RPMI8226 (cell line): ENCODE results near the gene TP53BP2.
"Not testable (repeated sequence)": the region's sequence is repeated elsewhere in the genome, so short reads cannot be mapped to it uniquely, and the experiment has no call there.

Experiments
- DNase-seq: peaks from one replicate; pipeline ENCODE4 v3.0.0-alpha.2; 2015

The TP53BP2 gene, protein sequence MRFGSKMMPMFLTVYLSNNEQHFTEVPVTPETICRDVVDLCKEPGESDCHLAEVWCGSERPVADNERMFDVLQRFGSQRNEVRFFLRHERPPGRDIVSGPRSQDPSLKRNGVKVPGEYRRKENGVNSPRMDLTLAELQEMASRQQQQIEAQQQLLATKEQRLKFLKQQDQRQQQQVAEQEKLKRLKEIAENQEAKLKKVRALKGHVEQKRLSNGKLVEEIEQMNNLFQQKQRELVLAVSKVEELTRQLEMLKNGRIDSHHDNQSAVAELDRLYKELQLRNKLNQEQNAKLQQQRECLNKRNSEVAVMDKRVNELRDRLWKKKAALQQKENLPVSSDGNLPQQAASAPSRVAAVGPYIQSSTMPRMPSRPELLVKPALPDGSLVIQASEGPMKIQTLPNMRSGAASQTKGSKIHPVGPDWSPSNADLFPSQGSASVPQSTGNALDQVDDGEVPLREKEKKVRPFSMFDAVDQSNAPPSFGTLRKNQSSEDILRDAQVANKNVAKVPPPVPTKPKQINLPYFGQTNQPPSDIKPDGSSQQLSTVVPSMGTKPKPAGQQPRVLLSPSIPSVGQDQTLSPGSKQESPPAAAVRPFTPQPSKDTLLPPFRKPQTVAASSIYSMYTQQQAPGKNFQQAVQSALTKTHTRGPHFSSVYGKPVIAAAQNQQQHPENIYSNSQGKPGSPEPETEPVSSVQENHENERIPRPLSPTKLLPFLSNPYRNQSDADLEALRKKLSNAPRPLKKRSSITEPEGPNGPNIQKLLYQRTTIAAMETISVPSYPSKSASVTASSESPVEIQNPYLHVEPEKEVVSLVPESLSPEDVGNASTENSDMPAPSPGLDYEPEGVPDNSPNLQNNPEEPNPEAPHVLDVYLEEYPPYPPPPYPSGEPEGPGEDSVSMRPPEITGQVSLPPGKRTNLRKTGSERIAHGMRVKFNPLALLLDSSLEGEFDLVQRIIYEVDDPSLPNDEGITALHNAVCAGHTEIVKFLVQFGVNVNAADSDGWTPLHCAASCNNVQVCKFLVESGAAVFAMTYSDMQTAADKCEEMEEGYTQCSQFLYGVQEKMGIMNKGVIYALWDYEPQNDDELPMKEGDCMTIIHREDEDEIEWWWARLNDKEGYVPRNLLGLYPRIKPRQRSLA

DNA sequence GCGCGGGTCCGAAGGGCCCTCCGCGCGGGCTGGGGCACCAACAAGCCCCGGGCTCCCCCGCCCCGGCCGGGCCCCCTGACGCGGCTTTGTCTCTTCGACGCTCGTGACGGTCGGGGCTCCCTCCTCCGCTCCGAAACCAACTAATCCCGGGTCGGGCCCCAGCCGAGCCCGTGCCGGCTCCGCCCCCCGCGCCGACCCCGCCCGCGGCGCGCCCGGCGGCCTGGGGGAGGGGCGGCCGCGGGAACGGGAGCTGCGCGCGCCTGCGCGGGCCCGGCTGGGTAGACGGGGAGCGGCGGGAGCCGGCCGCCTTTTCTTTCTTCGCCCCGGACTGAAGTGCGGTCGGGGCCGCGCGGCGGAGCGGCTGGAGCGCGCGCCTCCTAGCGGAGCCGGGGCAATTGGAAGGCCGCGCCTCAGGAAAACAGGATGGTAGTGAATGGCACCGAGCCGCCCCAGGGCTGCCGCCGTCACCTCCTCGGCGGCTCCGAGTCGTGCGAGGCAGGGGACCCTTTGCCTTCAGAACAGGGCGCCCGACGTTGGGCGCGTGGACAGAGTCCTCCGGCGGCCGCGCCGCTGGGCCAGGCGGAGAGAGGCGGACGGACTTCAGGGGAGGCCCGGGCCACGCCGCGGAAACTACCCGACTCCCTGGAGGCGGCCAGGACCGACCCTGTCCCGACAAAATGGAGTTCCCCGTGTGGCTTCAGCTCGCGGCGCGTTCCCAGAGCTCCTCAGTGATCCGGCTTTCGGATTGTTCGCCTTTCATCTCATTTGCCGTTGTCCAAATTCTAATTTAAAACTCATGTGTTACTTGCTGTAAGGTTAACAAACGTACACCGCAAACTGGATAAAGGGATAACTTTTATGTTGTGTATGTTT lies at the start of gene TP53BP2:
TSS of gene TP53BP2 (minus strand) at position 138 of the 873 bp plus-strand sequence. CDS start 267 bp downstream, outside the sequence.
- peak; percentile 83 for DNase-seq

DNA sequence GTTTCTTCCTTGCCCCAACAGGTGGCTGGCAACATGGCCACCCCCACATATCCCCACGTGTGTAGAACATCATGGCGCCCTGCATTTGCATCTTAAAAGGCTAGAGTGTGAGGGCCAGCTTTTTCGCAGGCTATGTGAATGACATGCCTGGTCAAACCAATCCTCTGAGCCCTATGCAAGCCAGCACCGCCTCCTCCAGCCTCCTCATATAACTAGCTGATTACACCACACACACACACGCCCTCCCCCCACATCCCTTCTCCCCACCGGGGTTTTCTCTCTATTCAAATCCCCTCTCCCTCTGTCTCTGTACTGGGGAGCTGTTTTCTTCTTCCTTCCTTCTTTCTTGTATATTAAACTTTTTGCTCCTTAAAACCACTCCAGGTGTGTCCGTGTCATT lies 44.7 kb upstream of the TP53BP2 start:
- DNase-seq: not testable (repeated sequence)

DNA sequence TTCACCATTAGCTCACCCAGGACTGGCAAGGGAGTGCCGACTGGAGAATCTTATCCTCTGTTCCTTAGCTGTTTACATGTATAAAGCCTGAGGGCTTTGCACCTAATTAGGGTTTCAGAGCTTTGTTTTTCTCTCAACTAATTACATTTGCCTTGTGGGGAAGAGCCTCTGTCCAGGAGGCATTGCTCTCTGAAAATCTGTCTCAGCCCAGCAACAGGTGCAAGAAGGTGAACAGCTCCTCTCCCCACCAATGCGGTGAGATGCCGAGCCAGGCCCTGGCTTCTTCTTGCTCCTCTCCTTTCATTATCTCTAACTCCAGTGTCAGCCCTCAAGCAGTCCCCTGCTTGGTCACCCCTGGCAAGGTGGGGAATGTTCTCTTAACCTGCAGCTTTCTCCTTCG lies 43.6 kb upstream of the TP53BP2 start:
- not testable (repeated sequence) for DNase-seq

DNA sequence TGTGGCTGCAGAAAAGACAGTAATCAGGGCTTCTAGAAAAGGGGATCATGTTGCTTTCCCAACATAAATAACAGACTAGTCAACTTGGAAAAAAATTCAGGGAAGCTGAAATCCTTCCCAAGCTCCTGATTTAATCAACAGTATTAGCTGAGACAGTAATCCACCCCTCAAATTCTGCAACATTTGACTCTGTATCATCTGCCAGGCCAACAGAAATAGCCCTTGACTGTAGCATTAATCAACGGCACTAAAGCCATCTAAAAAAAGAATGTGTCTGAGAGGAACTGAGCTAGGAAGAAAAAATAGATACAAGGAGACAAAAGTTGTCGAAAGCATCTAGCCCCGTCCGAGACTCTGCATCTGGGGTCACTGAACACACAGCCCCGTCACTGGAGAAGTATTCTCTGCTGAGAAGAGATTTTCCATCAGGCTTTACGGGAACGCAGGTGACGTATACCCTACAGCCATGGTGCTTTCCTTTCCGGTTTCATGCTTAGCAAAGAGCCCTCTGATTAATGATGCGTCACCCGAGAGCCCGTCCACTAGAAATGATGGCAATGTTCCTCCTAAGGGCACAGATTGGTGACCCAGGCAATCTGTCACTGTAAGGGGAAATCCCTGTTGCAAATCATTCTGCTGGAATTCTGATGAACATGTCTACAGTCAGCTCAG lies 42.1 kb upstream of the TP53BP2 start:
- no peak for DNase-seq

DNA sequence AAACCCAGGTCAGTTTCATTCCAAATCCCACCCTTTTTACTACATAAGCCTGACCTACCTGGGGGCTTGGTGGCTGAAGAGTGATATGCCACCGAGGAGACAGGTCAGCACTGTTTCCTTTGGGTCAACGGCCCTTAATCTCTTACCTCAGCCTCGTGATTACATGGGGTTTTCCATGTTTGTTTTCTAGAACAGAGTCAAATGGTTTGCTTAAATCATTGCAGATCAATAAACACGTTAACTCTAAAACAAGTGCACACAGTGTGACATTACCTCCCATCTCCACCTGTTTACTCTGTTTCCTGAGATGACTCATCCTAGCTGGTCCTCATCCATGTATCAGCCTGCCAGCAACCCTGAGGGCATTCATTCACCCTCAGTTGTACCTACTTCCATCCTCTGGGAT lies 40.8 kb upstream of the TP53BP2 start:
- no peak for DNase-seq

DNA sequence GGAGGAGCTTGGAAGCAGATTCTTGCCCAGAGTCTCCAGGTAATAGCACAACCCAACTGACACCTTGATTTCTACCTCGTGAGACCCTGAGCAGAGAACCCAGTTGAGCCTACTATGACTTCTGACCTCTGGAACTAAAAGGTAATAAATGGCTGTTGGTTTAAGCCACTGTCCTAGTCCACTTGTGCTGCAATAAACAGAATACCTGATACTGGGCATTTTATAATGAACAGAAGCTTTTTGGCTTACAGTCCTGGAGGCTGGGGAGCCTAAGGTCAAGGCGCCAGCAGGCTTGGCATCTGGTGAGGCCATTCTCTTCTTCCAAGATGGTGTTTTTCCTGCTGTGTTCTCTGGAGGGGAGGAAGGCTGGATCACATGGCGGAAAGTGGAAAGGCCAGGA lies 39.9 kb upstream of the TP53BP2 start:
- no peak for DNase-seq

DNA sequence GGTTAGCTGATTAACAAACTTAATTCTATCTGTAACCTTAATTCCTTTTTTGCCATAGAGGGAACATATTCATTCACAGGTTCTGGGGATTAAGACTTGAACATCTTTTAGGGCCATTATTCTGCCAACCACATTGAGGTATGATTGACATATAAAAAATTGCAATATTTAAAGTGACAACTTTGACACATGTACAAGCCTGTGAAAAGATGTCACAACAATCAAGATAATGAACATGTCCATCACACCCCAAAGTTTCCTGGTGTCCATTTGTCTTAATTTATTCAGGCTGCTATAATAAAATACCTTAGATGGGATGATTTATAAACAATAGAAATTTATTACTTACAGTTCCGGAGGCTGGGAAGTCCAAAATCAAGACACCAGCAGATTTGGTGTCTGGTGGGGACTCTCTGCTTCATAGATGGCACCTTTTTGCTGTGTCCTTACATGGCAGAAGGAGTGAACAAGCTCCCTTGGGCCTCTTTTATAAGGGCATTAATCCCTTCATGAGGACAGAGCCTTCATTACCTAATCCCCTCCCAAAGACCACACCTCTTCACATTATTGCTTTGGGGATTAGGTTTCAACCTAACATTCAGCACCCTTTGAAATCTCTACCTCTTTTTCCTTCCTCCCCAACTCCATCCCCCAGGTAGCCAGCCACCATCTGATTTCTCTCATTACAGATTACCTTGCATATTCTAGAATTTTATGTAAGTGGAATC lies 33.0 kb upstream of the TP53BP2 start:
- DNase-seq: no peak

DNA sequence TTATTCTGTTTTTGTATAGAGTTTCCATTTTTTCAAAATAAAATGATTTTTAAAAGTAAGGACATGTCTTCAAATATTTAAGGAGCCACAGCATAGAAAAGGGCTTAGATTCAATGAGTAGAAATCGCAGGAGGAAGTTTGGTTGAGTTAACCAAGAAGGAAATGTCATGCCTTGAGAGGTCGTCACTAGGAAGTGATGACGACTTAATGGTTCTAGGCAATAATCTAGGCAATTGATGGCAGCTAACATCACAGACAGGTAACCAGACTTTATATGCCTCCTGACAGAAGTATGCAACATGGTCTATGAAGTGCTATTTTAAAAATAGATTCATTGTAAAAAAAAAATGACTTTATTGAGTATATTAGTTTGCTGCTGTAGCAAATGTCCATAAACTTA lies 32.1 kb upstream of the TP53BP2 start:
- DNase-seq: no peak

DNA sequence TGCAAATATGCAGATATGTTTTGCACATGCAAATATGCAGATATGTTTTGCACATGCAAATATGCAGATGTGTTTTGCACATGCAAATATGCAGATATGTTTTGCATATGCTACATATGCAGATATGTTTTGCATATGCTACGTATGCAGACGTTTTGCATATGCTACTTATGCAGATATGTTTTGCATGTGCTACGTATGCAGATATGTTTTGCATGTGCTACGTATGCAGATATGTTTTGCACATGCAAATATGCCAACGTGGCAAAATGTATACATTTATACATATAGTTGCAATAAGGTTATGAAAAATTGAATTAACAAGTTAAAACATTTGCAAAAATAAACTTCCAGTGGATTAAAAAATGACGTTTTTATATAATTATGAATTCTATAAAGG lies 30.8 kb upstream of the TP53BP2 start:
- DNase-seq: no peak

DNA sequence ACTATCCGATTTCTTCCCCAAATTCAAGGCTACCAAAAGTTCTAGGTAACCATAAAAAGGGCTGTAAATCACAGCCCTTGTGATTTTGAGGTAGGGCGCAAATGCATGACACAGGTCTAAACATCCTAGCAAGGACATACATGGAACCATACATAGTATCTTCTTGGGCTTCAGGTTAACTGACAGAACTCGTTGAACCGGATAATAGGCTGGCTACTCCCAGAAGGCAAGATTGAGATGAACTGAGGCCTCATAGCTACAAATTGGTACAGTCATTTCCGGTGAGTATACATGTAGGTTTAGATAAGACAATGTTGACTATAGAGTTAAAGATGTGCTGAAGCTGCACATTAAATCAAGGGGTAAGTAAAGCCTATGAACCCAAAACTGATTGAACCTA lies 27.3 kb upstream of the TP53BP2 start:
- no peak for DNase-seq

DNA sequence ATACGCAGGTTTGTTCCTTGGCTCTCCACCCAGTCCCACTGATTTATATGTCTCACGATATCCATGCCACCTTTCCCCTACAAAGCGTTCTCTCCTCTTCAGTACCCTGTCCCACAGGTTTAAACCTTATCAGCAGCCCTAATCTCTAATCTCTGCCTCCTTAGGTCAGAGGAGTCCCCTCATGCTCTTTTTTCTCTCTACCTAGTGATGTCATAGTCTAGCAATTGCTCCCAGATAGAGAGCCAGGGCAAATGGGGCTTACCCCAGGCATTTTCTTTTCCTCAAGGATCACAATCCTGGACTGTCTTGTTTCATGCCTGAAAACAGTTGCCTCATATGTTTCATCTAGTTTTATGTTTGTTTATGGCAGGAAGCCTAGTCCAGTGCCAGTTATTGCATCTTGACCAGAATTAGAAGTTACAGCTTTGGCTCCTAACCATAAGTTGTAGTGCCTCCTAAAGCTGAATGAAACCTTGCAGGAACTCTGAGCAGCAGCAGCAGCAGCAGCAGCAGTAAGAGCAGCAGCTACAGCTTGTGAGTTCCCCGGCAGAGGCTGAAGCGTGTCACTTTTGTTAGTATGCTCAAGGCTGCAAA lies 26.7 kb upstream of the TP53BP2 start:
- DNase-seq: no peak

DNA sequence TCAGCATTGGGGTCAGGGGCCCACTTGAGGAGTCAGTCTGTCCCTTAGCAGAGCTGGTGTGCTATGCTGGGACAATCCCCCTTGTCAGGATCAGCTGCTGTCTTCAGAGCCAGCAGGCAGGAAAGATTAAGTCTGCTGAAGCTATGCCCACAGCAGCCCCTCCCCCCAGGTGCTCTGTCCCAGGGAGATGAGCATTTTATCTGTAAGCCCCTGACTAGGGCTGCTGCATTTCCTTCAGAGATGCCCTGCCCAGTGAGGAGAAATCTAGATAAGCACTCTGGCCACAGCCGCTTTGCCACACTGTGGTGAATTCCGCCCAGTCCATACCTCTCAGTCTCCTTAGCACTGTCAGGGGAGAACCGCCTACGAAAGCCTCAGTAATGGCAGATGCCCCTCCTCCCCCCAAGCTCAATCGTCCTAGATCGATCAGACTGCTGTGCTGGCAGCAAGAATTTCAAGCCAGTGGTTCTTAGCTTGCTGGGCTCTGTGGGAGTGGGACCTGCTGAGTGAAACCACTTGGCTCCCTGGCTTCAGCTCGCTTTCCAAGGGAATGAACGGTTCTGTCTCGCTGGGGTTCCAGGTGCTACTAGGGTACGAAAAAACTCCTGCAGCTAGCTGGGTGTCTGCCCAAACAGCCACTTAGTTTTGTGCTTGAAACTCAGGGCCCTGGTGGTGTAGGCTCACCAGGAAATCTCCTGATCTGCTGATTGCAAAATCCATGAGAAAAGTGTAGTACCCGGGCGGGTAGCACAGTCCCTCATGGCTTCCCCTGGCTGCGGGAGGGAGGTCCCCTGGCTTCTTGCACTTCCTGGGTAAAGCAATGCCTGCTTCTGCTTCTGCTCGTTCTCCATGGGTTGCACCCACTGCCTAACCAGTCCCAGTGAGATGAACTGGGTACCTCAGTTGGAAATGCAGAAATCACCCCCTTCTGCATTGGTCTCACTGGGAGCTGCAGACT lies 25.1 kb upstream of the TP53BP2 start:
- DNase-seq: no peak

DNA sequence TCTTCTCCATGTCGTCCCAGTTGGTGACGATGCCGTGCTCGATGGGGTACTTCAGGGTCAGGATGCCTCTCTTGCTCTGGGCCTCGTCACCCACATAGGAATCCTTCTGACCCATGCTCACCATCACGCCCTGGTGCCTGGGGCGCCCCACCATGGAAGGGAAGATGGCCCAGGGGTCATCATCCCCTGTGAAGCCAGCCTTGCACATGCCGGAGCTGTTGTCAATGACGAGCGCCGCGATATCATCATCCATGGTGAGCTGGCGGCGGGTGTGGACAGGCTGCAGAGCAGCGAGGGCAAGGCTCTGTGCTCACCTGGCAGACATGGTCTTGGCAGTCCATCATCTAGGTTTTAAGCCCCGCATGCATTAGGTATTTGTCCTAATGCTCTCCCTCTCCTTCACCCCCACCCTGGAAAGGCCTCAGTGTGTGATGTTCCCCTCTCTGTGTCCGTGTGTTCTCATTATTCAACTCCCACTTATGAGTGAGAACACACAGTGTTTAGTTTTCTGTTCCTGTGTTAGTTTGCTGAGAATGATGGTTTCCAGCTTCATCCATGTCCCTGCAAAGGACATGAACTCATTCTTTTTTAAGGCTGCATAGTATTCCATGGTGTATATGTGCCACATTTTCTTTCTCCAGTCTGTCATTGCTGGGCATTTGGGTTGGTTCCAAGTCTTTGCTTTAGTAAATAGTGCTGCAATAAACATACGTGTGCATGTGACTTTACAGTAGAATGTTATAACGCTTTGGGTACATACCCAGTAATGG lies 19.0 kb upstream of the TP53BP2 start:
- DNase-seq: not testable (repeated sequence)

DNA sequence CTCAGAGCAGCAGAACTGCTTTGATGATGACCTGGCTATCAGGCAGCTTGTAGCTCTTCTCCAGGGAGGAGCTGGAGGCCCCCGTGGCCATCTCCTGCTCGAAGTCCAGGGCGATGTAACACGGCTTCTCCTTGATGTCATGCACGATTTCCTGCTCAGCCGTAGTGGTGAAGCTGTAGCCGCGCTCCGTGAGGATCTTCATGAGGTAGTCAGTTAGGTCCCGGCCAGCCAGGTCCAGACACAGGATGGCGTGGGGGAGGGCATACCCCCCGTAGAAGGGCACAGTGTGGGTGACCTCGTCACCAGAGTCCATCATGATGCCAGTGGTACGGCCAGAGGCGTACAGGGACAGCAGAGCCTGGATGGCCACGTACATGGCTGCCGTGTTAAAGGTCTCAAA lies 18.3 kb upstream of the TP53BP2 start:
- no peak for DNase-seq

DNA sequence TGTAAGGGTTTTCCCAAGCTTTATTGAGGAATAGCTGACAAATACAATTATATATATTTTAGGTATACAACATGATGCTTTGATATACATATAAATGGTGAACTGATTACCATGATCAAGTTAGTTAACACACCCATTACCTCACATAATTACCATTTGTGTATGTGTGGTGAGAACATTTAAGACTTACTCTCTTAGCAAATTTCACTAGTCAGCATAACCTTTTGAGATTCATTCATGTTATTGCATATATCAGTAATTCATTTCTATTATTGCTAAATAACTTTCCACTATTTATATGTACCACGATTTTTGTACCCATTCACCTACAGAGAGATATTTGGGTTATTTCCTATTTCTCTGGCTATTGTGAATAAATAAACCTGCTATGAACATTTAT lies 16.2 kb upstream of the TP53BP2 start:
- DNase-seq: no peak

DNA sequence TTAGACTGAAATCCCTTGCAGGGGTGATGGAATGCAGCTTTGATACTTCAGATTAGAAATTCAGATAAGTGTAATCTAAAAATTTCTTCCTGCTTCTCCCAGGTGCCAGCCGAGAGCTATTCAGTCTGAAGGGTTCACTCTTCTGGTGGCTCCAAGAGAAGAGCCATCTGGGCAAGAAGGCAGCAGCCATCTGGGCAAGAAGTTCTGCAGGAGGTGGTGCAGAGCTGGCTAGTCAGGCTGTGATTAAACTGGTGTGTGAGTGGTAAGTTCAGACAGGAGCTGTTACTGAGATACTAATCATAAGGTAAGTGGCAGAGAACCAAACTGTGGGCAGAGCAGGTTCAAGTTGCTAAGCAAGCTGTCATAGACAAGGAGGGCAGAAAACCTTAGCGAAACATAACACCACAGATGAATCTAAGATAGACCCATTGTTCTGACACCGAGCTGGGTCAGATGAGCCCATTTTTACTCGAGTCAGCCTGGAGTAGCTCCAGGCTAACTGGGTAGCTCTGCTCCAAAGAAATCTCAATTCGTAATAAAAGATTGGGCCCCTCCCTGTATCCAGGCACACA lies 14.4 kb upstream of the TP53BP2 start:
- no peak for DNase-seq

DNA sequence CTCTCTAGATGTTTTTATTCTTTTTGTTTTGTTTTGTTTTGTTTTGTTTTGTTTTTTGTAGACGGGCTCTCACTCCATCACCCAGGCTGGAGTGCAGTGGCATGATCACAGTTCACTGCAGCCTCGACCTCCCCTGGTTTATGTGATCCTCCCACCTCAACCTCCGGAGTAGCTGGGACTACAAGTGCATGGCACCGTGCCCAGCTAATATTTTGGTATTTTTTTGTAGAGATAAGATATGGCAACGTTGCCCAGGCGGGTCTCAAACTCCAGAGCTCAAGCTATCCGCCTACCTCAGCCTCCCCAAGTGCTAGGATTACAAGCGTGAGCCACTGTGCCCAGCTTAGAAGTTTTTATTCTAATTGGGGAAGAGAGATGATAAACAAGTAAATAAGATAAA lies 13.3 kb upstream of the TP53BP2 start:
- no peak for DNase-seq

DNA sequence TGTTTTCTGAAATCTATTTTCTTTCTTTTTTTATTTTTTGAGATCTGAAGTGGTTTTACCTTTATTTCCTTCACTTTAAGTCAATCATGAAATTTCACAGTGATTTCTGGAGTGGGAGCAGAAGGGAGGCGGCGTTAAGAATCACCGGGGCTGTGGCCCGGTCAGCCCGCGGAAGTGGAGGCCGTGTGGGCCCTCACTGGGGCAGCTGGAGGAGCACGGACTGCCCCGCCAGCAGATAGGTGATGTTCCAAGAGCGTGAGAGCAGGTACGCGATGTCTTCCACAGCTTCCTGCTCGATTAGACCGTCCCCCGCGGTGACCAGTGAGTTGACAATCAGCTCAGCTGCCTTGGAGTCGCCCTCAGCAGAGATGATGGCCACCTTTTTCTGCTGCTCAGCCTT lies 10.6 kb upstream of the TP53BP2 start:
- no peak for DNase-seq
